ENCODE data around the gene DCXR. TPM values are rescaled to one million over a fixed set of nuclear protein-coding genes. Genes with fewer than 3 reads are reported as not detected.
"Not testable (repeated sequence)": the region's sequence is repeated elsewhere in the genome, so short reads cannot be mapped to it uniquely, and the experiment has no call there.

The DCXR gene
- total and polyA plus RNA-seq, 8 donors: 34.8 to 108 (median 60.0) TPM

- no peak for FAIRE-seq
- TF ChIP-seq CTCF (IDR thresholded peaks at IDR 0.05): no peak
- H3K4me3 ChIP-seq: no peak overlapping the region
- H3K36me3 ChIP-seq: no peaks in the 10 kb centered on the region
- H3K27me3 ChIP-seq: no peaks in the 10 kb centered on the region
- ATAC-seq: no peak
- intact Hi-C loops (cut with DNase I): no loop called here
- WGBS, 2 donors: 64 to 66% methylated on average over 8 of the region's 8 CpGs
- no peak for DNase-seq
- peaks cover 0 to 9% (median 0%) of the 10 kb centered on the region in 3 donors for H3K4me1 ChIP-seq
- no peaks in the 10 kb centered on the region for H3K9me3 ChIP-seq
- H3K27ac ChIP-seq: no peak overlapping the region
These were observed 2.3 kb upstream of the DCXR start for GRCh38 chr17:82039695-82040299.

- intact Hi-C loops (cut with DNase I); H3K27me3 ChIP-seq; H3K36me3 ChIP-seq; ATAC-seq; DNase-seq; H3K4me1 ChIP-seq; FAIRE-seq; H3K27ac ChIP-seq; H3K4me3 ChIP-seq; H3K9me3 ChIP-seq: not testable (repeated sequence)
- WGBS, 2 donors: 90 to 93% methylated on average over 16 of the region's 16 CpGs
These were observed 1.4 kb upstream of the DCXR start for GRCh38 chr17:82038796-82039409.

- WGBS, 2 donors: 1 to 3% methylated on average over 10 of the region's 10 CpGs
- no peak for ATAC-seq
- Histone ChIP-seq H3K36me3 (no peaks in the 10 kb centered on the region), H3K4me1 (peaks cover 0 to 9% (median 0%) of the 10 kb centered on the region in 3 donors), H3K27ac (peak overlapping the region; percentile 90 to 99 (median 98)), H3K9me3 (no peaks in the 10 kb centered on the region), H3K4me3 (peak overlapping the region in 2 of 4 donors; percentile 73 to 75), H3K27me3 (no peaks in the 10 kb centered on the region)
- no peak for TF ChIP-seq CTCF (IDR thresholded peaks at IDR 0.05)
- intact Hi-C loops (cut with DNase I): no loop called here
- no peak for FAIRE-seq
- no peak for DNase-seq
These were observed 345 bp upstream of the DCXR start for GRCh38 chr17:82037889-82038195.

GRCh38 chr17:82036634-82037091, 834 bp downstream of the DCXR start:
- H3K36me3 ChIP-seq: no peaks in the 10 kb centered on the region
- H3K27me3 ChIP-seq: no peaks in the 10 kb centered on the region
- no peaks in the 10 kb centered on the region for H3K9me3 ChIP-seq
- H3K27ac ChIP-seq: peak overlapping the region; percentile 90 to 99 (median 98)
- H3K4me1 ChIP-seq: peaks cover 4 to 13% (median 5%) of the 10 kb centered on the region in 3 donors
- WGBS, 2 donors: 10 to 17% methylated on average over 21 to 23 of the region's 23 CpGs
- FAIRE-seq: no peak
- peak overlapping the region; percentile 62 to 75 (median 70) for H3K4me3 ChIP-seq
- ATAC-seq: peak in 2 of 4 donors; percentile 3
- intact Hi-C loops (cut with DNase I): no loop called here
- no peak for DNase-seq
- TF ChIP-seq CTCF (IDR thresholded peaks at IDR 0.05): no peak

GRCh38 chr17:82035956-82036633, 1.4 kb downstream of the DCXR start:
- H3K36me3 ChIP-seq: no peaks in the 10 kb centered on the region
- WGBS, 2 donors: 75 to 81% methylated on average over 18 to 20 of the region's 20 CpGs
- peak overlapping the region; percentile 62 to 75 (median 70) for H3K4me3 ChIP-seq
- H3K27me3 ChIP-seq: no peaks in the 10 kb centered on the region
- H3K27ac ChIP-seq: no peak overlapping the region
- intact Hi-C loops (cut with DNase I): no loop called here
- H3K9me3 ChIP-seq: no peaks in the 10 kb centered on the region
- peaks cover 4 to 13% (median 5%) of the 10 kb centered on the region in 3 donors for H3K4me1 ChIP-seq
- DNase-seq: no peak
- FAIRE-seq: no peak
- TF ChIP-seq CTCF (IDR thresholded peaks at IDR 0.05): no peak
- ATAC-seq: no peak
